ENCODE data around the gene FLT4. TPM values are rescaled to one million over a fixed set of nuclear protein-coding genes. Genes with fewer than 3 reads are reported as not detected.

FLT4 gene
- total RNA-seq, 2 donors from 2014 or later, result 3.1 to 3.3 TPM

GRCh38 chr5:180639287-180639686 is 10.1 kb downstream of the FLT4 start:
- no peaks in the 10 kb centered on the region for H3K36me3 ChIP-seq
- H3K4me3 ChIP-seq, result no peak overlapping the region
- H3K4me1 ChIP-seq, result no peaks in the 10 kb centered on the region
- TF ChIP-seq CTCF (IDR thresholded peaks at IDR 0.05), result no peak
- H3K27ac ChIP-seq, result no peak overlapping the region
- DNase-seq, result no peak
- no peaks in the 10 kb centered on the region for H3K9me3 ChIP-seq
- H3K27me3 ChIP-seq, result no peaks in the 10 kb centered on the region
- H3K9ac ChIP-seq (ENCODE audit: low read depth in 2 of 2, low read length in 2 of 2), result no peak overlapping the region
- intact Hi-C loops (cut with DNase I), result no loop called here

- intact Hi-C loops (cut with DNase I), result no loop called here
- H3K27ac ChIP-seq, result no peak overlapping the region
- no peak overlapping the region for H3K4me3 ChIP-seq
- H3K4me1 ChIP-seq, result no peaks in the 10 kb centered on the region
- no peaks in the 10 kb centered on the region for H3K27me3 ChIP-seq
- H3K9ac ChIP-seq (ENCODE audit: low read depth in 2 of 2, low read length in 2 of 2), result no peak overlapping the region
- H3K36me3 ChIP-seq, result no peaks in the 10 kb centered on the region
- H3K9me3 ChIP-seq, result no peaks in the 10 kb centered on the region
- no peak for TF ChIP-seq CTCF (IDR thresholded peaks at IDR 0.05)
- DNase-seq, result no peak
These were observed 11.3 kb downstream of the FLT4 start for GRCh38 chr5:180637962-180638680.

- no peaks in the 10 kb centered on the region for H3K36me3 ChIP-seq
- no peak for TF ChIP-seq CTCF (IDR thresholded peaks at IDR 0.05)
- H3K27me3 ChIP-seq, result no peaks in the 10 kb centered on the region
- intact Hi-C loops (cut with DNase I), result no loop called here
- H3K9me3 ChIP-seq, result no peaks in the 10 kb centered on the region
- H3K9ac ChIP-seq (ENCODE audit: low read depth in 2 of 2, low read length in 2 of 2), result no peak overlapping the region
- H3K27ac ChIP-seq, result no peak overlapping the region
- no peak overlapping the region for H3K4me3 ChIP-seq
- DNase-seq, result no peak
- no peaks in the 10 kb centered on the region for H3K4me1 ChIP-seq
These were observed 12.9 kb downstream of the FLT4 start for GRCh38 chr5:180636403-180637075.

GRCh38 chr5:180636016-180636402 is 13.4 kb downstream of the FLT4 start:
- no peak for DNase-seq
- Histone ChIP-seq H3K27ac (no peak overlapping the region), H3K9me3 (no peaks in the 10 kb centered on the region), H3K4me1 (no peaks in the 10 kb centered on the region), H3K9ac (ENCODE audit: low read depth in 2 of 2, low read length in 2 of 2) (no peak overlapping the region), H3K36me3 (no peaks in the 10 kb centered on the region), H3K27me3 (no peaks in the 10 kb centered on the region), H3K4me3 (no peak overlapping the region)
- intact Hi-C loops (cut with DNase I), result no loop called here
- no peak for TF ChIP-seq CTCF (IDR thresholded peaks at IDR 0.05)

- Histone ChIP-seq H3K4me3 (no peak overlapping the region), H3K36me3 (no peaks in the 10 kb centered on the region), H3K4me1 (no peaks in the 10 kb centered on the region), H3K27me3 (no peaks in the 10 kb centered on the region), H3K27ac (no peak overlapping the region), H3K9ac (ENCODE audit: low read depth in 2 of 2, low read length in 2 of 2) (no peak overlapping the region), H3K9me3 (no peaks in the 10 kb centered on the region)
- no peak for TF ChIP-seq CTCF (IDR thresholded peaks at IDR 0.05)
- intact Hi-C loops (cut with DNase I), result no loop called here
- no peak for DNase-seq
These were observed 15.9 kb downstream of the FLT4 start for GRCh38 chr5:180633283-180634177.

Measured in colonic mucosa (tissue), 4 donors.